ENCODE results near the gene FRAS1.

GRCh38 chr4:78558410-78558809, 501.3 kb downstream of the FRAS1 start:
- TF ChIP-seq CTCF (conservative IDR thresholded peaks at IDR 0.05 in 1 of 2, IDR thresholded peaks at IDR 0.05 in 1 of 2; ENCODE audit: low read depth in 1 of 2, low read length in 2 of 2) (no peak), EZH2 (IDR thresholded peaks at IDR 0.05; ENCODE audit: low read length, missing control alignments) (no peak)

Data from fibroblast of lung (primary cell).